ENCODE results near the gene ZACN. TPM values are rescaled to one million over a fixed set of nuclear protein-coding genes. Genes with fewer than 3 reads are reported as not detected.
A peak's percentile ranks its signal among the peaks of the same experiment; 100 is the strongest.
"Not testable (repeated sequence)": the region's sequence is repeated elsewhere in the genome, so short reads cannot be mapped to it uniquely, and the experiment has no call there.

Gene ZACN
- total RNA-seq, 1 donor from 2014 or later = not detected

- intact Hi-C loops (cut with DNase I) = no loop called here
- peaks cover 0 to 70% of the 10 kb centered on the region in 2 donors for H3K36me3 ChIP-seq
- TF ChIP-seq POLR2A (IDR thresholded peaks at IDR 0.05) (no peak), CTCF (IDR thresholded peaks at IDR 0.05) (no peak), POLR2AphosphoS5 (IDR thresholded peaks at IDR 0.05; ENCODE audit: insufficient read depth in 1 of 2, low read depth in 1 of 2) (peak in 1 of 2 donors; percentile 37)
- H3K27ac ChIP-seq = no peak overlapping the region
- no peak for DNase-seq (ENCODE audit: extremely low spot score in 2 of 2)
- H3K27me3 ChIP-seq = no peaks in the 10 kb centered on the region
- H3K4me3 ChIP-seq = no peak overlapping the region
- peaks cover 13% of the 10 kb centered on the region for H3K4me1 ChIP-seq
- H3K9me3 ChIP-seq = no peaks in the 10 kb centered on the region
Measured at GRCh38 chr17:76050538-76051467, 28.2 kb upstream of the ZACN start.

- TF ChIP-seq POLR2A (IDR thresholded peaks at IDR 0.05) (no peak), POLR2AphosphoS5 (IDR thresholded peaks at IDR 0.05; ENCODE audit: insufficient read depth in 1 of 2, low read depth in 1 of 2) (no peak), CTCF (IDR thresholded peaks at IDR 0.05) (no peak)
- intact Hi-C loops (cut with DNase I) = no loop called here
- Histone ChIP-seq H3K4me3 (no peak overlapping the region), H3K4me1 (peaks cover 13% of the 10 kb centered on the region), H3K9me3 (no peaks in the 10 kb centered on the region), H3K27ac (no peak overlapping the region), H3K36me3 (peaks cover 0 to 70% of the 10 kb centered on the region in 2 donors), H3K27me3 (no peaks in the 10 kb centered on the region)
- no peak for DNase-seq (ENCODE audit: extremely low spot score in 2 of 2)
Measured at GRCh38 chr17:76051561-76051960, 27.4 kb upstream of the ZACN start.

GRCh38 chr17:76053246-76054111 lies 25.5 kb upstream of the ZACN start:
- H3K4me1 ChIP-seq = peaks cover 13% of the 10 kb centered on the region
- H3K36me3 ChIP-seq = peaks cover 0 to 70% of the 10 kb centered on the region in 2 donors
- no peak overlapping the region for H3K4me3 ChIP-seq
- intact Hi-C loops (cut with DNase I) = no loop called here
- TF ChIP-seq POLR2AphosphoS5 (IDR thresholded peaks at IDR 0.05; ENCODE audit: insufficient read depth in 1 of 2, low read depth in 1 of 2) = peak in 1 of 2 donors; percentile 25
- TF ChIP-seq CTCF (IDR thresholded peaks at IDR 0.05) = no peak
- TF ChIP-seq POLR2A (IDR thresholded peaks at IDR 0.05) = no peak
- no peak for DNase-seq (ENCODE audit: extremely low spot score in 2 of 2)
- no peaks in the 10 kb centered on the region for H3K27me3 ChIP-seq
- peak overlapping the region; percentile 75 for H3K27ac ChIP-seq
- no peaks in the 10 kb centered on the region for H3K9me3 ChIP-seq

GRCh38 chr17:76054112-76054476 lies 24.9 kb upstream of the ZACN start:
- H3K4me1 ChIP-seq = peaks cover 13% of the 10 kb centered on the region
- H3K36me3 ChIP-seq = peaks cover 0 to 72% of the 10 kb centered on the region in 2 donors
- peak overlapping the region; percentile 75 for H3K27ac ChIP-seq
- no peak overlapping the region for H3K4me3 ChIP-seq
- no peaks in the 10 kb centered on the region for H3K9me3 ChIP-seq
- no peaks in the 10 kb centered on the region for H3K27me3 ChIP-seq
- TF ChIP-seq POLR2AphosphoS5 (IDR thresholded peaks at IDR 0.05; ENCODE audit: insufficient read depth in 1 of 2, low read depth in 1 of 2) (peak in 1 of 2 donors; percentile 72), POLR2A (IDR thresholded peaks at IDR 0.05) (no peak)
- intact Hi-C loops (cut with DNase I) = no loop called here
- no peak for DNase-seq (ENCODE audit: extremely low spot score in 2 of 2)

- Histone ChIP-seq H3K27ac (no peak overlapping the region), H3K27me3 (no peaks in the 10 kb centered on the region), H3K36me3 (peaks cover 0 to 84% of the 10 kb centered on the region in 2 donors), H3K4me3 (no peak overlapping the region), H3K9me3 (no peaks in the 10 kb centered on the region), H3K4me1 (peaks cover 7% of the 10 kb centered on the region)
- intact Hi-C loops (cut with DNase I) = no loop called here
- DNase-seq (ENCODE audit: extremely low spot score in 2 of 2) = no peak
- no peak for TF ChIP-seq POLR2A (IDR thresholded peaks at IDR 0.05)
- peak in 1 of 2 donors; percentile 44 for TF ChIP-seq POLR2AphosphoS5 (IDR thresholded peaks at IDR 0.05; ENCODE audit: insufficient read depth in 1 of 2, low read depth in 1 of 2)
Measured at GRCh38 chr17:76056882-76057281, 22.1 kb upstream of the ZACN start.

- H3K9me3 ChIP-seq = not testable (repeated sequence)
Measured at GRCh38 chr17:76058264-76058663, 20.7 kb upstream of the ZACN start.

More at GRCh38 chr17:76058264-76058663, 20.7 kb upstream of the ZACN start:
- DNase-seq (ENCODE audit: extremely low spot score in 2 of 2); H3K4me3 ChIP-seq; H3K27me3 ChIP-seq; intact Hi-C loops (cut with DNase I); H3K27ac ChIP-seq; H3K4me1 ChIP-seq: not testable (repeated sequence)
- H3K36me3 ChIP-seq = peaks cover 0 to 87% of the 10 kb centered on the region in 2 donors

All from vagina (tissue), 2 donors.